ENCODE measurements around the gene ERCC4. TPM values are rescaled to one million over a fixed set of nuclear protein-coding genes. Genes with fewer than 3 reads are reported as not detected.

ERCC4 gene
- total RNA-seq (1 to 10 TPM; 2.8 to 6.7 (median 5.2) TPM), polyA plus RNA-seq (1 to 10 TPM; 1.2 to 1.8 TPM)

GRCh38 chr16:13919683-13920509, at the start of gene ERCC4:
TSS of gene ERCC4 (plus strand) at chr16:13920154. CDS start at chr16:13920166, 12 bp downstream.
- no peaks in the 10 kb centered on the region for H3K27me3 ChIP-seq
- H3K9me3 ChIP-seq = no peaks in the 10 kb centered on the region
- ATAC-seq (peak; percentile 94 to 98 (median 96)), FAIRE-seq (peak; percentile 98), DNase-seq (peak; percentile 99 to 100 (median 99))
- TF ChIP-seq CTCF (IDR thresholded peaks at IDR 0.05) = peak; percentile 82 to 91 (median 89)
- no peaks in the 10 kb centered on the region for H3K36me3 ChIP-seq
- 0% methylated on average over 64 of the region's 64 CpGs for WGBS, 2 donors
- peak within 1 kb of the TSS; percentile 49 to 82 (median 78) for H3K4me3 ChIP-seq
- intact Hi-C loops (cut with DNase I) = loop anchor here in 2 of 3 donors (5.0 to 10.0 kb wide), 3 partner anchors 53 to 365 kb away; no protein-coding TSS in a partner anchor
- peak within 1 kb of the TSS; percentile 50 to 73 (median 56) for H3K27ac ChIP-seq
- peaks cover 0 to 10% (median 0%) of the 10 kb centered on the region in 3 donors for H3K4me1 ChIP-seq

GRCh38 chr16:13873835-13874438, 46.0 kb upstream of the ERCC4 start:
- no peak for DNase-seq
- no peak for FAIRE-seq
- WGBS, 2 donors = 24% methylated on average over 5 of the region's 5 CpGs
- intact Hi-C loops (cut with DNase I) = no loop called here
- H3K27me3 ChIP-seq = no peaks in the 10 kb centered on the region
- peak in 1 of 4 donors; percentile 14 for TF ChIP-seq CTCF (IDR thresholded peaks at IDR 0.05)
- peak in 2 of 4 donors; percentile 36 to 47 for ATAC-seq
- H3K4me3 ChIP-seq = no peak overlapping the region
- no peaks in the 10 kb centered on the region for H3K36me3 ChIP-seq
- no peaks in the 10 kb centered on the region for H3K4me1 ChIP-seq
- no peaks in the 10 kb centered on the region for H3K9me3 ChIP-seq
- H3K27ac ChIP-seq = no peak overlapping the region

GRCh38 chr16:13875614-13876284, 44.2 kb upstream of the ERCC4 start:
- H3K27ac ChIP-seq = no peak overlapping the region
- DNase-seq (no peak), ATAC-seq (no peak), FAIRE-seq (no peak)
- no peaks in the 10 kb centered on the region for H3K27me3 ChIP-seq
- no peaks in the 10 kb centered on the region for H3K4me1 ChIP-seq
- no peaks in the 10 kb centered on the region for H3K9me3 ChIP-seq
- TF ChIP-seq CTCF (IDR thresholded peaks at IDR 0.05) = no peak
- intact Hi-C loops (cut with DNase I) = no loop called here
- WGBS, 2 donors = 83 to 85% methylated on average over 5 of the region's 5 CpGs
- no peak overlapping the region for H3K4me3 ChIP-seq
- no peaks in the 10 kb centered on the region for H3K36me3 ChIP-seq

GRCh38 chr16:13883276-13883675, 36.7 kb upstream of the ERCC4 start:
- no peak for TF ChIP-seq CTCF (IDR thresholded peaks at IDR 0.05)
- FAIRE-seq = no peak
- Histone ChIP-seq H3K27me3 (no peaks in the 10 kb centered on the region), H3K4me3 (no peak overlapping the region), H3K9me3 (no peaks in the 10 kb centered on the region), H3K36me3 (no peaks in the 10 kb centered on the region), H3K4me1 (no peaks in the 10 kb centered on the region), H3K27ac (no peak overlapping the region)
- WGBS, 2 donors = 55 to 68% methylated on average over 11 of the region's 11 CpGs
- no peak for DNase-seq
- intact Hi-C loops (cut with DNase I) = no loop called here
- no peak for ATAC-seq
